GM18502 (cell line): Measurements from ENCODE around the gene TAOK1.
"Not testable (repeated sequence)": the region's sequence is repeated elsewhere in the genome, so short reads cannot be mapped to it uniquely, and the experiment has no call there.

Experiments
- ATAC-seq: cut with Tn5 transposase; IDR thresholded peaks from one replicate; pipeline ENCODE4 v1.9.1; 2021; ENCODE audit warnings: mild to moderate bottlenecking; ENCODE audit not compliant: unreplicated experiment, poor library complexity

TAOK1 gene

GRCh38 chr17:29434550-29434949 lies 44.4 kb downstream of the TAOK1 start:
- ATAC-seq, result no peak

- ATAC-seq, result no peak
These were observed 52.3 kb downstream of the TAOK1 start for GRCh38 chr17:29442451-29442850.

- no peak for ATAC-seq
These were observed 53.0 kb downstream of the TAOK1 start for GRCh38 chr17:29443041-29443739.

GRCh38 chr17:29444589-29444988 lies 54.4 kb downstream of the TAOK1 start:
- no peak for ATAC-seq

- ATAC-seq, result no peak
These were observed 55.7 kb downstream of the TAOK1 start for GRCh38 chr17:29445844-29446243.

GRCh38 chr17:29449865-29450671 lies 59.9 kb downstream of the TAOK1 start:
- ATAC-seq, result no peak

GRCh38 chr17:29451121-29451742 lies 61.1 kb downstream of the TAOK1 start:
- ATAC-seq, result no peak

- no peak for ATAC-seq
These were observed 67.9 kb downstream of the TAOK1 start for GRCh38 chr17:29458066-29458465.

GRCh38 chr17:29461483-29462206 lies 71.5 kb downstream of the TAOK1 start:
- no peak for ATAC-seq

GRCh38 chr17:29469276-29469675 lies 79.1 kb downstream of the TAOK1 start:
- no peak for ATAC-seq

- not testable (repeated sequence) for ATAC-seq
These were observed 83.3 kb downstream of the TAOK1 start for GRCh38 chr17:29473437-29473836.

- no peak for ATAC-seq
These were observed 84.1 kb downstream of the TAOK1 start for GRCh38 chr17:29474297-29474696.

- no peak for ATAC-seq
These were observed 85.7 kb downstream of the TAOK1 start for GRCh38 chr17:29475891-29476290.

GRCh38 chr17:29480249-29480928 lies 90.2 kb downstream of the TAOK1 start:
- not testable (repeated sequence) for ATAC-seq

GRCh38 chr17:29483503-29483902 lies 93.3 kb downstream of the TAOK1 start:
- ATAC-seq, result no peak

GRCh38 chr17:29495011-29495410 lies 104.8 kb downstream of the TAOK1 start:
- no peak for ATAC-seq

GRCh38 chr17:29504711-29505110 lies 114.5 kb downstream of the TAOK1 start:
- ATAC-seq, result no peak

- ATAC-seq, result no peak
These were observed 115.7 kb downstream of the TAOK1 start for GRCh38 chr17:29505836-29506235.

- ATAC-seq, result no peak
These were observed 120.8 kb downstream of the TAOK1 start for GRCh38 chr17:29510953-29511352.

- no peak for ATAC-seq
These were observed 124.6 kb downstream of the TAOK1 start for GRCh38 chr17:29514792-29515191.
